ENCODE results near the gene DISC1.
"Not testable (repeated sequence)": the region's sequence is repeated elsewhere in the genome, so short reads cannot be mapped to it uniquely, and the experiment has no call there.

Gene DISC1

DNA sequence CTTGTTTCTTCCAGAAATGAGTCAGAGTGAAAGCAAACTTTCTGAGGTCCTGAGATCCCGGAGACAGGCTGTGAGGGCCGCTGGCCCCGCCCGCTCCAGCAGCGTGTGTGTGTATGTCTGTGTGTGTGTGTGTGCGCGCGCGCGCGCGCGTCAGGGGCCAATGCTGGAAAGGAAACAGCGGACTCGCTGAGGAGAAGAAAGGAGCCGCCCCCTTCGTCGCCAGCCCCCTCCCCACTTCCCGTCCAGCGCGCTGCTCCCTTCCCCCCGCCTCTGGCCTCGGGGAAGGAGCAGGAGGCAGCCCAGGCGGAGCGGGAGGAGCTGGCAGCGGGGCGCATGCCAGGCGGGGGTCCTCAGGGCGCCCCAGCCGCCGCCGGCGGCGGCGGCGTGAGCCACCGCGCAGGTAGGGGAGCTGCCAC is at the start of gene DISC1:
Gene DISC1, plus strand, starts transcription at position 256 of the 416 bp plus-strand sequence. Its CDS starts 78 bp downstream, at position 334.
- DNase-seq = peak; percentile 76 to 78

DNA sequence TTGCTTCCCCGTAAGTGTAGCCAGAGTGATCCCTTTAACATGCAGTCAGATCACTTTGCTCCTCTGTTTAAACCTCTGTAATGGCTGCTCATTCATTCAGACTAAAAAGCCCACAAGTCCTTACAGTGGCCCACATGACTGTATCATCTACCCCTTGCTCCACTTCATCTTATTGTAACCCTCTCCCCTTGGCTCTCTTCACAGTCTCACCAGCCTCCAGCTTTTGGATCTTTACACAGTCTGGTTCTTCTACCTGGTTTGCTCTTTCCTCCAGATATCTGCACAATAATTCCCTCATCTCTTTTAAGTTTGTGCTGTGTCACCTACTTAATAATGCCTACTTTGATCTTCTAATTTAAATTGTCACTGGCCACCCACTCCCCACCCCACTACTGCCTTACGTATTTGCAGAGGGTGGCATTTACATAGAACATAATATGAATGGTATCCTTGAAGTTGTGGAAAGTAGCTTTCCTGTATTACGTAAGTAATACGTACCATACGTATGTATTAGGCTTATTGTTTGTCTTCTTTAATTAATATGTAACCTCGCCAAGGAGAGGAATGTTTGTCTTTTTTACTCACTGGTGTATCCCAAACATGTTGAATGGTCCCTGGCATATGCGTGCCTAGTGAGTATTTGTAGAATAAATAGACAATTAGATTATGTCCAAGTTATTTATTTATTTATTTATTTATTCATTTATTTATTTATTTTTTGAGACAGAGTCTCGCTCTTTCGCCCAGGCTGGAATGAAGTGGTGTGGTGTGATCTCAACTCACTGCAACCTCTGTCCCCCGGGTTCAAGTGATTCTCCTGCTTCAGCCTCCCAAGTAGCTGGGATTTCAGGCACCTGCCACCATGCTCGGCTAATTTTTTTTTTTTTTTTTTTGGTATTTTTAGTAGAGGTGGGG is 49.5 kb upstream of the DISC1 start:
- no peak for DNase-seq

DNA sequence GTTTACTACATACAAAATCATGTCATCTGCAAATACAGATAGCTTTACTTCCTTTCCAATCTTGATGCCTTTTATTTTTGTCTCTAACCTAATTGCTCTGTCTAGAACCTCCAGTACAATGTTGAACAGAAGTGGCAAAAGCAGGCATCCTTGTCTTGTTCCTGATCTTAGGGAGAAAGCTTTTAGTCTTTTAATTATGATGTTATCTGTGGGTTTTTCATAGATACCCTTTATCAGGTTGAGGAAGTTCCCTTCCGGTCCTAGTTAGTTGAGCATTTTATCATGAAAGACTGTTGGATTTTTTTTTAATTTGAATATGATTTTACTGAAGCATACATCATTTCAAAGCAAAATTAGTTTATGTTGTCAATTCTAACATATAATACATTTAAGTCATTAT is 45.7 kb upstream of the DISC1 start:
- no peak for DNase-seq

DNA sequence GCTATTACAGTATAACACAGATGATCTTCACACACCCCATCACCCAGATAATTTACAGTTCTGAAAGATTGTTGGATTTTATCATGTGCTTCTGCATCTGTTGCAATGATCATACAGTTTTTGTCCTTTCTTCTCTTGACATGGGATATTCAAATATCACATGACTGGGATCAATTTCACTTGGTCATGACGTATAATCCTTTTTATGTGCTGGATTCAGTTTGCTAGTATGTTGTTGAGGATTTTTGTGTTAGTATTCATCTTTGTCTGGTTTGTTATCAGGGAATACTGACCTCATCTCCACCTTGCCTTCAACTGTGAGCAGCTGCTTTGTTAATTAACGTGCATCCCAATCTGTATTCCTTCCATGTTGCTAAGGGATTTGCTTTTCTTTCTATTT is 44.7 kb upstream of the DISC1 start:
- no peak for DNase-seq

DNA sequence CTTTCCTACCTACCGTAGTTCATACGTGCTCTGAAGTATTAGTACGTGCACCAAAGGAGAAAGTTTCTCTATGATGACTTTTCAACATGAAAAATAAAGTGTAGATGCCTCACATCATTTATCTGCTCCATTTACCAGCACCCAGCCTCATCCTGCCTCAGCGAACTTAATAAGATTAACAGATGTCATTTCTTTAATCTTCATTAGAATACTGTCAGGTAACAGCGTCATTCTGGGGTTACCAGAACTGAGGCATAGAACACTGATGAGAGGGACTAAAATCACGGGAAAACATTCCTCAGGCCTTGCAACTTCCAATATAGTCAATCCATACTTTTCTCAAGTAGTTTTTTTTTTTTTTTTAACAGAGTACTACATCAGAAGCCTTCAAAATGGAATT is 43.2 kb upstream of the DISC1 start:
- DNase-seq = no peak

DNA sequence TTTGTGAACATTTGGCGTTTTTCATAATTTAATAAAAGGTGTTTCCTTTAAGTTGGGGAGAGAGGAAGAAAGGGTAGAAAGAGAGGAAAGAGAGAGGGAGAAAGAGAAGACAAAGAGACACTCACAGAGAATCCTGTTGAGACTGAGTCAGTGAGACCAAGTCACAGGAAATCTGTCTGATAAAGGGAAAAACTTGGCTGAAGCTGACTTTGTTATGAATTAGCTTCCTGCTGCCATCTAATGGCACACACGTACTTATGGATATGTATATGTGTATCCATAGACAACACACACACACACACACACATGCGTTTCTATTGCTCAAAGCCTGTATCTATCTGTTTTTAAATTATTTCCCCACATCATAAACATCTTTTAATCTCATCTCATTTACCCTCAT is 42.5 kb upstream of the DISC1 start:
- DNase-seq = no peak

DNA sequence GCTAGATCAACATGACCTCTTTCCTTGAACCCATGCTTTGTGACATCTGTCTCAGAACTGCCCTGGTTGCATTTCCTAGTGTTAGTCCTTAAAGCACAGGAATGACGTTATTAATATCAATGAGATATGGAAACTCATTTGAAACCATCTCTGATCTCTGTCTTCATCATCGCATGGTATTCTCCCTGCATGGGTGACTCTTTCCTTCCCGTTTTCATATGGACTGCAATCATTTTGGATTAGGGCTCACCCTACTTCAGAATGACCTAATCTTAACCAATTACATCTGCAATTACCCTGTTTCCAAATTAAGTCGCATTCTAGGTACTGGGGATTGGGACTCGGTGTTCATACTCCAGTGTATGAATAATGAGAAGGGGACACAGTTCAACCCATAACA is 41.7 kb upstream of the DISC1 start:
- no peak for DNase-seq

DNA sequence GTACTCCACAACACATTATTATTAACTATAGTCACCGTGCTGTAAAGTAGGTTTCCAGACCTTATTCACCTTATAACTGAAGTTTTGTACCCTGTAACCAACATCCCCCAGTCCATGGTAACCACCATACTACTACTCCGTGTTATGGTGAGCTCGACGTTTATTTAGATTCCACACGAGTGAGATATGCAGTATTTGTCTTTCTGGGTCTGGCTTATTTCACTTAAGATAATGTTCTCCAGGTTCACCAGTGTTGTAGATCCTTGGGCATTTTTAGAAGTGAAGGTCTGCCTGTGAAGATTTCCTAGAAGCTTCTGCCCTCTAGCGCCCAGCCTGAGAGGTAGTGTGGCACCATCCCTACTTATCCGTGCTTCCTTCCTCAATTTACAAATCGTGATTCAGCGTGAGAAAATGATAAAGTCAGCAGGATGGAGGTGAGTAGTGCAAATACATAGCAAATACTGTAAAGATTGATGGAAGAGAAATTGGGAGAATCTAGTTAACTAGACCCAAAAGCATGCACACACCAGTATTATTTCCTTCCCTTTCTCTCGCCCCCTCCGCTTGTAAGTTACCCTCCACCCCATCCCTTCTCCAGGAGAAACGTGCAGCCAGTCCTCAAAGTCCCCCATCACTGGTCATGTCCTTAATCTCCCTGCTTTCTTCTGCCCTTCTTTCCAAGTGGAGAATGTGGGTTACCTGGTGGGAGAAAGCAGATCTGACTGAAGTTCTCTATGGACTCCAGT is 36.0 kb upstream of the DISC1 start:
- DNase-seq = peak; percentile 49 to 53

DNA sequence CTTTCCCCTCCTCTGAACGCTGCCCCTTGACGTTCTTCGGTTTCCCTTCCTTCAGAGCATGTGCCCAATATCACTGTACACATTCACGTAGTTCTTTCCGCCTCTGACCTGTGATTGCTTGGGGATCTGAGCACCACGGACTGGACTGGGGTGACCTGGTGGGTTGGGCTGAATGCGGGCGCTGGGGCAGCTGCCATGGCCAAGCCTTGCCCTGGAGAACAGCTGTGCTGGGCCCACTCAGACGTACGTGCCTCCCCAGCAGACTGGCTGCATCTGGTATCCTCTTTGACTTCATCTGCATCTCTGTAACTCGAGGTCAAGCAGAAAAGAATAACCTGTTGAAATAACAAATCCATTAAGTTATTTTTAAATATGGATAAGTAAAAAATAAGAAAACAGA is 35.1 kb upstream of the DISC1 start:
- DNase-seq = no peak

DNA sequence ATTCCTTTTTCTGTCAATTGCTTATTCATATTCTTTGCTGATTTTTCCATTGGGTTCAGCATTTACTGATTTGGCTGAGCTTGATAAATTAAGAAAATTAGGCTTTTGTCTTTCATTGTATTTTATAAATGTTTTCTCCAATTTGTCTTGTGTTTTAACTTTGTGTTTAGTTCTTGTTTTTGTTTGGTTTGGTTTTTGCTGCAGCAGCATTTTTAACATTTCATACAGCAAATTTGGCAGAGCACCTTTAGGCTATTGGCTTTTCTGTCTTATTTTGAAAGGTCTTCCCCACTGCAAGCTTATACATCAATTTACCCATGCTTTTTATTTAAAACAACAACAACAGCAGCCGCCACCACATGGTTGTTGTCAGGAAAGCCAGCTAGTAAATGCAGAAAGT is 33.8 kb upstream of the DISC1 start:
- no peak for DNase-seq

DNA sequence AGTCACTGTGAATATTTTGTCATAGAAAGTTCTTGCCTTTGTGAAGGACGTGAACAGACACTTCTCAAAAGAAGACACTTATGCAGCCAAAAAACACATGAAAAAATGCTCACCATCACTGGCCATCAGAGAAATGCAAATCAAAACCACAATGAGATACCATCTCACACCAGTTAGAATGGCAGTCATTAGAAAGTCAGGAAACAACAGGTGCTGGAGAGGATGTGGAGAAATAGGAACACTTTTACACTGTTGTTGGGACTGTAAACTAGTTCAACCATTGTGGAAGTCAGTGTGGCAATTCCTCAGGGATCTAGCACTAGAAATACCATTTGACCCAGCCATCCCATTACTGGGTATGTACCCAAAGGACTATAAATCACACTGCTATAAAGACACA is 33.3 kb upstream of the DISC1 start:
- not testable (repeated sequence) for DNase-seq

DNA sequence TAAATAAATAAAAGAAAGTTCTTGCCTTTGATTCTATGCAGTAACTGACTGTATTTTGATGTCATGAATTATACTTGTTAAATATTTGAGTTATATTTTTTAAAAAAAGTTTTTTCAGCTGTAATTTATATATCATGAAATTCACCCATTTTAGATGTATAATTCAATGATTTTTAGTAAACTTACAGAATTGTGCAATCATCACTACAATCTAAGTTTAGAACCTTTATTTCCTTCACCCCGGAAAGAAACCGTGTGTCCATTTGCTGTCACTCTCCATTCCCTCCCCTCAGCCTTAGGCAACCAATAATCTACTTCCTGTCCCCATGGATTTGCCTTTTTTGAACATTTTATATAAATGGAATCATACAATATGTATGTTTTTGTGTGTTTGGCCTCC is 32.5 kb upstream of the DISC1 start:
- DNase-seq = no peak

DNA sequence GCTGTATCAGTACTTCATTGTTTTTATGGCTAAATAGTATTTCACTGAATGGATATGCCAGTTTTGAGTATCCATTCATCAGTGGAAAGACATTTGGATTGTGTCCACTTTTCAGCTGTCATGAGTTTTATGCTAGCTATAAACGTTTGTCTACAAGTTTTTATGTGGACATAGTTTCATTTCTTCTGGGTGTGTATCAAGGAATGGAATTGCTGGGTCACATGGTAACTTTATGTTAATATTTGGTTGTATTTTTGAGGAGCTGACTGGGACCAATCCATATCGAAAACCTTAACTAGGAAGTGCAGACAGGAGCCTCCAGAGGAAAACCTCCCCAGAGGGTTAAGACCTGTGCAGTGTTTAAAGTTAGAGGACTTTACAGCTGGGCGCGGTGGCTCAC is 31.8 kb upstream of the DISC1 start:
- DNase-seq = no peak

DNA sequence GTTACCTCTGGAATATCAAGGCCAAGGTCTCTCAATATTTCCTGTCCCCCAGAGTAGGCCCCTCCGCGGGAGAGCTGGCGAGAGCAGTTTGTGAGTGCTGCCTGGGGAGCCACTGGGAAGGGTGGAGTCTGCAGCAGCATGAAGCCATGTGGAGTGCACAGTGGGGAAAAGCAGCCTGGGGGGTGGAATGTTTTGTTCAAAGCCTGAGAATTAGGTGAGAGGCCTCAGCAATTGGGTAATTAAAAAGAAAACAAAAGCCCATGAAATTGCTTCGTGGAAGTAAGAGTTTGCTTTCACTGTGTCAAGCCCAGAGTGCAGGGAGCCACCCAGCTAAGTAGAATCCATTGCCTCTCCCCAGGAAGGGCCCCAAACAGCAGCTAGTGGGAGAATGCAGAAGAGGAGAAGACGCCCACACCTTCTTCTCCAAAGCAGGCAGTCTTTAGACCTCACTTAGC is 30.2 kb upstream of the DISC1 start:
- no peak for DNase-seq

DNA sequence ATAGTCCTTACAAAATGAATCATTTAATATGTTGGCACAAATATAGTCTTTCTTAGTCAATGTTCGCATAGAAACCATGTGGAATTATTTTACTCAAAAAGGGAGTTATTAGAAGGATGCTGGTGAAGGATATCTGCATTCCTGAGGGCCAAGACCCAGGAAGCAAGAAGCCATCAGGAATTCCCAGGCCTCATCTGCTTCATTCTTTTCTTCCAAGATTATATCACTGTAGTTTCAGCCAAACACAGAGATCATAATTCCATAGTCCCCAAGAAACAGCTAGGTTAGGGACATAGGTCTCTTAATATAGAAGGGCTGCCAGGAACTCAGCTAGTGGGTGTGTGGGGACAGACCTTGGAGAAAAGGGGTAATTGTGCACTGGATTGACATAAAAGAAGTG is 28.6 kb upstream of the DISC1 start:
- no peak for DNase-seq

DNA sequence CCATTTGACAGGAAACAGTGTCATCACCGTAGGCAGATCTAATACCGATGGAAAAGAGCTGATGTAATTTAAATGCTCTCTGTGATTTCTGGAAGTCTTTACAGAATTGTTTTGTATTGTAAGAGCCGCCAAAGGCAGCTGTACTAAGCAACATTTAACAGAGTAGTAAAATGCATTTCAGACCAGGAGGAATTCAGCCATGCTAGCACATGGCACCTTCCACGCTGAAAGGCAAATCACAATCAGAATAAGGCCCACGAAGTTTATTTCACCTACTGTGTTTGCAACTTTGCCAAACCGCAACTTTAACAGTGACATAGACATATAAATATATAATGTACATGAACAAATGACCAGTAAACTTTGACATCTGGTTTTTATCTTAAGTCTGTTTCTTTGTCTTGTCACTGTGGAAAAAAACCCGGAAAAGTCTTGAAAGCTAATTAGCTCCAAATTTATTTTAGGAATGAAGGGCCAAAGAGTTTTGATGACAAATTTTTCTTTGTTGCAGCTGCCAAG is 26.1 kb upstream of the DISC1 start:
- no peak for DNase-seq

DNA sequence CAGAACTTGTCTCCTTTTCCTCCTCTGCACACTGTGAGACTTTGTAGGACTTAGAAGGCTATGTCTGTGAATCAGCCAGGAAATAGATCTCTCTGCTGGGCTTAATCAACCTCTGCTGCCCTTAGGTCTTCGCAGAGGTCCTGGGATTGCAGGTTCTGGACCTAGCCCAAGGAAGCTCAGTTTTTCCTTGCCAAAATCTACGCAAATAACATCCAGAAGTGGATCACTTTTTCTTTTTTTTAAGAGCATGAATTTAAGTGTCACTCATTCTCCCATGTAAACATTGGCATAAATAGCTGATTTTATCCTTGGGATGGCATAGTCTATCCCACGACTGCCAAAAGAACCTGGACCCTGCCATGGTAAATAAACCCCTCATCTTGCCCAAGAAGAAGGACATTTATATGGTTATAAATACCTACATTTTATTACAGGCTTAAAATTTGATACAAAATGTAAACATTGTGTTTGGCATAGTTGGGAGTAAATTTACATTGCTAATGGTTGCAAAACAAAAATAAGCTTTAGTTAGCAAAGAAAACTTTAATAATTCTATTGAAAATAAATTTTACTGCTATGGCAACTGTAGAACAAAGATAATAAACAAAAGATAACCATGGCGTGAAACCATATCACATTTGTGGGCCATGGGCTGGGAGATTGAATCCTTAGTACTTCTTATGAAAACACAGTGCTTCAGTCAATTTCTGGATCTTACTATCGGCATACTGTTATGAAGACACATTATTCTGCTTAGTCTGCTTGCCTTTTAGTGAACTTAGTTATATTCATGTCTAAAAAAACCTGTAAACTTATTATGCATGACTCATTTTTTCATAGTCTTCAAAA is 24.5 kb upstream of the DISC1 start:
- DNase-seq = no peak

DNA sequence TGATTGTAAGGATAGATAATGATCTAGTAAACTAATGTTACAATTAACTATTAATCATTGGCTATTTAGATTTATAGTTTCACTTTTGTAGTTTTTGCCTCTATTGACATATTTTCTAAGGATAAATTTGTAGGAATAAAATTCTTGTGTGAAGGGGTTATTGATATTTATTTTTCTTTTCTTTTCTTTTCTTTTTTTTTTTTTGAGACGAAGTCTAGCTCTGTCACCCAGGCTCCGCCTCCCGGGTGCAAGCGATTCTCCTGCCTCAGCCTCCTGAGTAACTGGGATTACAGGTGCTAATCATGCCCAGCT is 24.0 kb upstream of the DISC1 start:
- no peak for DNase-seq

DNA sequence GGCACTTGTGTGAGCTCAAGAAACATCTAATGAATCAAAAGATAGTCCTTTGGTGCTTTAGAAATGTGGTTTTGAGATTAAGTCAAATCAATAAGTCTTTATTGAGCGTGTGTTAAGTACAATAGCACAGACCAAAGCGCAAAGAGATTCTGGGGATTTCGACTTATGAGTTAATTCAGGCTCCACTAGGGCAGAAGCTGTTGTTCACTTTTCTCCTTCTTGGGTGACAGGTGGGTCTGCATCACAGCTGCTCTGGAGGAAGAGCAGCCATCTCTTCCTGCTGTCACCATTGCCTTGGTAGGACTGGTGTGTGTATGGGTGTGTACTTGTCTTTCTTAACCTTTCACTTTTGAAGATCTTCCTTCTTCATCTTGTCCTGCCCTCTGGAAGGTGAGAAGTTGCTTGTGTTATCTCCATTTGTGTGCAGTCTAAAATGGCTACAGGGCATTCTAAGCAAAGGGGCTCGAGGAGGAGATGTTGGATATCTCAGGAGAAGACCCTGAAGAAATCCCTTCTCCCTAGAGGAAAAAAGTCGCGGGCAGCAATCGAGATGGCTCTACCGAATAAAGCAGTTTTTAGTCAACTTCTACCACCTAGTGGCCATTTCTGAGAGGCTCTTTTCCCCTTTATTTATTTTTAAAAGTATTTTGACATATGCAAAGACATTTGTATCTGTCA is 22.9 kb upstream of the DISC1 start:
- peak; percentile 30 to 66 for DNase-seq

DNA sequence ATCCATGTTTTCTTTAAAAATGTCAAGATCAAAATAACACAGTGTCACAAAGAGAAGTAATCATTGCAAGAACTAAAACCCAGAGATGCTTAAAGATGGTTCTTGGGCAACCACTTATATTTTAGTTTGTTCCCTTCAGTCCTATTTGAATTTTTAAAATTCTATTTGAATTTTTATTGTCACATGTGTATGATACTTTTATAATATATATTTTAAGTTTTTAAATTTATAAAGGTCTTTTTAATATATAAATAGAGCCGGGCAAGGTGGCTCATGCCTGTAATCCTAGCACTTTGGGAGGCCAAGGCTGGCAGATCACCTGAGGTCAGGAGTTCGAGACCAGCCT is 22.3 kb upstream of the DISC1 start:
- DNase-seq = no peak

DNA sequence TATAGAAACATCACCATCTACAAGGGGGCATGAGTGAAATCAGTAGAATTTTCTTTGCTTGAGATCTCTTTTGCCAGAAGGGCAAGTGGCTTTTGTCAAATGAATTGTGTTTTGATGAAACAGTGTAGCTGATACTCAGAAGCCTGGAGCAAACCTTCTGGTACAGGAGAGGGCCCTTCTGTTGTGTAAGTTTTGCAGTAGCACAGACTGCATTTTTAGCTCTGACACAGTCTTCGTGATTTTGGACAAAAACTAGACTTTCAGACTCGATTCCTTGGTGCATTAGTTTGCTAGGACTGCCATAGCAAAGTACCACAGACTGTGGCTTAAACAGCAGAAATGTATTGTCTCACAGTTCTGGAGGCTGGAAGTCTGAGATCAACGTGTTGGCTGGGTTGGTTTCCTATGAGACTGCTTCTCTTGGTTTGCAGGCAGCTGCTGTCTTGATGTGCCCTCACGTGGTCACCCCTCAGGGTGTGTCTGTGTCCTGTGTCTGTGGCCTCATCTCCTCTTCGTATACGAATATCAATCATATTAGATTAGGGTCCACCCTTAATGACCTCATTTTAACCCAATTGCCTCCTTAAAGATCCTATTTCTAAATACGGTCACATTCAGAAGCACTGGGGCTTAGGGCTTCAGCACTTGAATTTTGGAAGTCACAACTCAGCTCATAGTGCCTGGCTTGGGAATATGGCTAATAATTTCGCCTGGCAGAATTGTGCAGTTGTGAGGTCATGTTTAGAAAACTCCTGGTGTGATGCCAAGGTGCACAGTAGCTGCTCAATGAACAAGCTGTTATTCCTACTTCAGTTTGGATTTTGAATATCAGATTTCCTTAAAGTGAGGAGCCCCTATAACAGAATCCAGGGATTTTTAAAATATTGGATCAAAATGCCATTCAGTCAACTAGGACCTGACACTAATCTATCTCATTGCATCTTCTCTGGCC is 21.2 kb upstream of the DISC1 start:
- peak in 1 of 2 donors; percentile 17 for DNase-seq
